C4-2B (cell line): ENCODE measurements around the gene METTL17.

Experiments used
- ZFX ChIP-seq: fragments of 450-650 bp; IDR thresholded peaks from 2 replicates; pipeline ENCODE4 v1.6.1; 2017
- TF ChIP-seq, protein P1 (sequence below): fragments of 450-650 bp; conservative IDR thresholded peaks from 2 replicates; pipeline ENCODE4 v1.5.1; 2017; ENCODE audit warnings: mild to moderate bottlenecking

DNA sequence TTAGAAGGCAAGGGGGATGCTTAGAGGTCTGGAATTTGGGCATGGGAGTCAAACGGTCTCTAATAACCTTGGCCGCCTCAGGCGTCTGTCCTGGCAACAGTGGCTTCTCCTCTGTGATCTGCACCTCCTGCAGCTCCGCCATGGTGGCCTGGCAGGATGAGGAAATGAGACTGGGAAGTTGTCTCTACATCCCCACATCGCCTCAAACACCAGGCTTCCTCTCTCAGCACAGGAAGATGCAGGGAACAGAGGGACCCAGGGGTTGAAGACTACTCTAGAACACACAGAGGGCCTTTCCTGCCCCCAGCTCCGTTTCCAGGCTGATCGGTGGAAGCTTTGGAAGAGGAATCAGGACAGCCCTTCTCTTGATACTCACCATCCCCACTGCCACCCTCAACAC, 33.4 kb downstream of the METTL17 start:
- TF ChIP-seq, protein P1, sequence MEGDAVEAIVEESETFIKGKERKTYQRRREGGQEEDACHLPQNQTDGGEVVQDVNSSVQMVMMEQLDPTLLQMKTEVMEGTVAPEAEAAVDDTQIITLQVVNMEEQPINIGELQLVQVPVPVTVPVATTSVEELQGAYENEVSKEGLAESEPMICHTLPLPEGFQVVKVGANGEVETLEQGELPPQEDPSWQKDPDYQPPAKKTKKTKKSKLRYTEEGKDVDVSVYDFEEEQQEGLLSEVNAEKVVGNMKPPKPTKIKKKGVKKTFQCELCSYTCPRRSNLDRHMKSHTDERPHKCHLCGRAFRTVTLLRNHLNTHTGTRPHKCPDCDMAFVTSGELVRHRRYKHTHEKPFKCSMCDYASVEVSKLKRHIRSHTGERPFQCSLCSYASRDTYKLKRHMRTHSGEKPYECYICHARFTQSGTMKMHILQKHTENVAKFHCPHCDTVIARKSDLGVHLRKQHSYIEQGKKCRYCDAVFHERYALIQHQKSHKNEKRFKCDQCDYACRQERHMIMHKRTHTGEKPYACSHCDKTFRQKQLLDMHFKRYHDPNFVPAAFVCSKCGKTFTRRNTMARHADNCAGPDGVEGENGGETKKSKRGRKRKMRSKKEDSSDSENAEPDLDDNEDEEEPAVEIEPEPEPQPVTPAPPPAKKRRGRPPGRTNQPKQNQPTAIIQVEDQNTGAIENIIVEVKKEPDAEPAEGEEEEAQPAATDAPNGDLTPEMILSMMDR: no peak
- no peak for TF ChIP-seq ZFX
